ENCODE data around the gene CHM. TPM values are rescaled to one million over a fixed set of nuclear protein-coding genes. Genes with fewer than 3 reads are reported as not detected.
A peak's percentile ranks its signal among the peaks of the same experiment; 100 is the strongest.
"Not testable (repeated sequence)": the region's sequence is repeated elsewhere in the genome, so short reads cannot be mapped to it uniquely, and the experiment has no call there.

Gene CHM
- total RNA-seq, 4 donors from 2014 or later, result 6.2 to 23.2 (median 10.3) TPM

- no peaks in the 10 kb centered on the region for H3K27me3 ChIP-seq
- no peaks in the 10 kb centered on the region for H3K4me1 ChIP-seq
- no peak overlapping the region for H3K4me3 ChIP-seq
- DNase-seq, result no peak
- TF ChIP-seq POLR2A (IDR thresholded peaks at IDR 0.05) (no peak), CTCF (IDR thresholded peaks at IDR 0.05) (no peak)
- no peaks in the 10 kb centered on the region for H3K36me3 ChIP-seq
- no peaks in the 10 kb centered on the region for H3K9me3 ChIP-seq
- H3K27ac ChIP-seq, result no peak overlapping the region
Observed at GRCh38 chrX:86023811-86024210, 23.5 kb downstream of the CHM start.

GRCh38 chrX:86021652-86022289 lies 25.6 kb downstream of the CHM start:
- H3K4me3 ChIP-seq, result no peak overlapping the region
- no peak for DNase-seq
- H3K36me3 ChIP-seq, result no peaks in the 10 kb centered on the region
- no peaks in the 10 kb centered on the region for H3K27me3 ChIP-seq
- H3K4me1 ChIP-seq, result no peaks in the 10 kb centered on the region
- H3K9me3 ChIP-seq, result no peaks in the 10 kb centered on the region
- no peak for TF ChIP-seq POLR2A (IDR thresholded peaks at IDR 0.05)
- TF ChIP-seq CTCF (IDR thresholded peaks at IDR 0.05), result no peak
- H3K27ac ChIP-seq, result no peak overlapping the region

GRCh38 chrX:86016139-86016538 lies 31.2 kb downstream of the CHM start:
- H3K4me3 ChIP-seq, result no peak overlapping the region
- no peaks in the 10 kb centered on the region for H3K9me3 ChIP-seq
- no peaks in the 10 kb centered on the region for H3K4me1 ChIP-seq
- H3K27ac ChIP-seq, result no peak overlapping the region
- no peaks in the 10 kb centered on the region for H3K36me3 ChIP-seq
- no peaks in the 10 kb centered on the region for H3K27me3 ChIP-seq
- no peak for TF ChIP-seq CTCF (IDR thresholded peaks at IDR 0.05)
- TF ChIP-seq POLR2A (IDR thresholded peaks at IDR 0.05), result no peak
- DNase-seq, result no peak

- H3K27ac ChIP-seq, DNase-seq, H3K36me3 ChIP-seq, H3K9me3 ChIP-seq, H3K4me1 ChIP-seq, H3K27me3 ChIP-seq, H3K4me3 ChIP-seq: not testable (repeated sequence)
Observed at GRCh38 chrX:86014959-86015358, 32.4 kb downstream of the CHM start.

GRCh38 chrX:86014421-86014820 lies 32.9 kb downstream of the CHM start:
- Histone ChIP-seq H3K4me1 (no peaks in the 10 kb centered on the region), H3K36me3 (no peaks in the 10 kb centered on the region), H3K27me3 (no peaks in the 10 kb centered on the region), H3K4me3 (no peak overlapping the region), H3K27ac (no peak overlapping the region), H3K9me3 (no peaks in the 10 kb centered on the region)
- peak in 1 of 3 donors; percentile 37 for DNase-seq
- no peak for TF ChIP-seq POLR2A (IDR thresholded peaks at IDR 0.05)
- TF ChIP-seq CTCF (IDR thresholded peaks at IDR 0.05), result no peak

GRCh38 chrX:86013792-86014191 lies 33.6 kb downstream of the CHM start:
- H3K36me3 ChIP-seq, result no peaks in the 10 kb centered on the region
- no peak overlapping the region for H3K27ac ChIP-seq
- no peaks in the 10 kb centered on the region for H3K9me3 ChIP-seq
- H3K4me1 ChIP-seq, result no peaks in the 10 kb centered on the region
- no peak for DNase-seq
- no peak overlapping the region for H3K4me3 ChIP-seq
- H3K27me3 ChIP-seq, result no peaks in the 10 kb centered on the region
- TF ChIP-seq CTCF (IDR thresholded peaks at IDR 0.05) (no peak), POLR2A (IDR thresholded peaks at IDR 0.05) (no peak)

Measured in Peyer's patch (tissue), 4 donors.